WTC11 (cell line): ENCODE measurements around the gene KIF4B. TPM values are rescaled to one million over a fixed set of nuclear protein-coding genes. Genes with fewer than 3 reads are reported as not detected.

ENCODE experiments used
- ATAC-seq: fragments of 200-7000 bp; cut with Tn5 transposase; 2 replicates; pipeline ENCODE4 v1.10.0; 2021; ENCODE audit warnings: mild to moderate bottlenecking, moderate library complexity
- CTCF ChIA-PET: fragments of 300-600 bp; sonication (Branson Sonifier 250); formaldehyde crosslinking; loops from one replicate; lab custom pipeline; 2021; ENCODE audit warnings: antibody characterized with exemption; lab: Charles Lee
- POLR2A ChIA-PET: fragments of 350-600 bp; sonication (Branson Sonifier 250); formaldehyde crosslinking; loops from one replicate; lab custom pipeline; 2021; ENCODE audit warnings: antibody characterized with exemption; lab: Charles Lee
- DNase-seq: peaks from one replicate; pipeline ENCODE4 v3.0.0; 2021; ENCODE audit warnings: low spot score
- H3K27ac Mint-ChIP-seq: 2 replicates; pipeline ENCODE4 v1.8.0; 2021; ENCODE audit warnings: mixed read lengths
- H3K27me3 Mint-ChIP-seq: 2 replicates; pipeline ENCODE4 v1.8.0; 2021; ENCODE audit warnings: low read depth, mild to moderate bottlenecking, moderate library complexity, mixed read lengths
- H3K36me3 Mint-ChIP-seq: 2 replicates; pipeline ENCODE4 v1.8.0; 2021; ENCODE audit warnings: mixed read lengths
- H3K4me1 Mint-ChIP-seq: 2 replicates; pipeline ENCODE4 v1.8.0; 2022; ENCODE audit warnings: mixed read lengths
- H3K4me3 Mint-ChIP-seq: 2 replicates; pipeline ENCODE4 v1.8.0; 2021; ENCODE audit warnings: mild to moderate bottlenecking, moderate library complexity, mixed read lengths
- H3K9me3 Mint-ChIP-seq: 2 replicates; pipeline ENCODE4 v1.8.0; 2021; ENCODE audit warnings: mixed read lengths
- ATF2 ChIP-seq: sonication (generic); formaldehyde crosslinking; IDR thresholded peaks from 2 replicates; pipeline ENCODE4 v1.8.1; 2022; ENCODE audit warnings: low read depth, missing genetic modification reagents, borderline replicate concordance
- E2F5 ChIP-seq: sonication (generic); formaldehyde crosslinking; IDR thresholded peaks from 2 replicates; pipeline ENCODE4 v1.8.1; 2022; ENCODE audit warnings: mild to moderate bottlenecking, moderate library complexity, missing genetic modification reagents
- ERG ChIP-seq: fragments of 250-450 bp; sonication (Bioruptor Pico); IDR thresholded peaks from 2 replicates; pipeline ENCODE4 v1.8.0; 2021; ENCODE audit warnings: mild to moderate bottlenecking
- FOXP1 ChIP-seq: sonication (generic); formaldehyde crosslinking; IDR thresholded peaks from 2 replicates; pipeline ENCODE4 v1.8.0; 2022; ENCODE audit warnings: missing genetic modification reagents, mild to moderate bottlenecking, moderate library complexity, borderline replicate concordance
- GABPB1 ChIP-seq: sonication (generic); formaldehyde crosslinking; IDR thresholded peaks from 2 replicates; pipeline ENCODE4 v1.8.1; 2023; ENCODE audit warnings: mild to moderate bottlenecking, missing genetic modification reagents
- GRHL2 ChIP-seq: fragments of 250-450 bp; sonication (Bioruptor Pico); IDR thresholded peaks from 2 replicates; pipeline ENCODE4 v1.8.0; 2022; ENCODE audit warnings: mild to moderate bottlenecking, moderate library complexity; ENCODE audit not compliant: insufficient replicate concordance, severe bottlenecking
- JAZF1 ChIP-seq: fragments of 250-450 bp; sonication (Bioruptor Pico); IDR thresholded peaks from 2 replicates; pipeline ENCODE4 v1.9.0; 2021; ENCODE audit warnings: moderate library complexity, mild to moderate bottlenecking, inconsistent platforms
- NFE2L1 ChIP-seq: sonication (generic); formaldehyde crosslinking; IDR thresholded peaks from 2 replicates; pipeline ENCODE4 v1.8.1; 2023; ENCODE audit warnings: missing genetic modification reagents
- NR2C2 ChIP-seq: sonication (generic); formaldehyde crosslinking; IDR thresholded peaks from 2 replicates; pipeline ENCODE4 v1.8.0; 2022; ENCODE audit warnings: mild to moderate bottlenecking, missing genetic modification reagents
- RORB ChIP-seq: fragments of 250-450 bp; sonication (Bioruptor Pico); IDR thresholded peaks from 2 replicates; pipeline ENCODE4 v1.9.0; 2021; ENCODE audit warnings: mild to moderate bottlenecking
- SMAD3 ChIP-seq: sonication (generic); formaldehyde crosslinking; IDR thresholded peaks from 2 replicates; pipeline ENCODE4 v1.8.0; 2022; ENCODE audit warnings: missing genetic modification reagents, mild to moderate bottlenecking, borderline replicate concordance
- TEAD4 ChIP-seq: sonication (generic); formaldehyde crosslinking; IDR thresholded peaks from 2 replicates; pipeline ENCODE4 v1.8.0; 2022; ENCODE audit warnings: mild to moderate bottlenecking, missing genetic modification reagents
- ZNF425 ChIP-seq: fragments of 250-450 bp; sonication (Bioruptor Pico); conservative IDR thresholded peaks from 2 replicates; pipeline ENCODE4 v1.9.0; 2021; ENCODE audit warnings: mild to moderate bottlenecking
- total RNA-seq: library from RNA; stranded (reverse); gene quantifications from 3 replicates; pipeline ENCODE4 v1.2.3, GENCODE V29; 2021
- TF ChIP-seq, protein P1 (sequence below): sonication (generic); formaldehyde crosslinking; IDR thresholded peaks from 2 replicates; pipeline ENCODE4 v1.8.0; 2023; ENCODE audit warnings: mild to moderate bottlenecking, missing genetic modification reagents
- TF ChIP-seq, protein P2 (sequence below): sonication (generic); formaldehyde crosslinking; IDR thresholded peaks from 2 replicates; pipeline ENCODE4 v1.8.1; 2023; ENCODE audit warnings: mild to moderate bottlenecking, moderate library complexity, missing genetic modification reagents
- TF ChIP-seq, protein P3 (sequence below): fragments of 250-450 bp; sonication (Bioruptor Pico); IDR thresholded peaks from 2 replicates; pipeline ENCODE4 v1.9.0; 2021; ENCODE audit warnings: moderate library complexity, mild to moderate bottlenecking, inconsistent platforms, borderline replicate concordance

KIF4B gene
- total RNA-seq, 1 experiment from 2014 or later = 0.09 TPM

- no peaks in the 10 kb centered on the region for H3K9me3 Mint-ChIP-seq
- H3K4me1 Mint-ChIP-seq = no peaks in the 10 kb centered on the region
- no peaks in the 10 kb centered on the region for H3K27me3 Mint-ChIP-seq
- ATAC-seq = no peak
- H3K36me3 Mint-ChIP-seq = no peaks in the 10 kb centered on the region
- H3K27ac Mint-ChIP-seq = no peak overlapping the region
- TF ChIP-seq, protein P1, sequence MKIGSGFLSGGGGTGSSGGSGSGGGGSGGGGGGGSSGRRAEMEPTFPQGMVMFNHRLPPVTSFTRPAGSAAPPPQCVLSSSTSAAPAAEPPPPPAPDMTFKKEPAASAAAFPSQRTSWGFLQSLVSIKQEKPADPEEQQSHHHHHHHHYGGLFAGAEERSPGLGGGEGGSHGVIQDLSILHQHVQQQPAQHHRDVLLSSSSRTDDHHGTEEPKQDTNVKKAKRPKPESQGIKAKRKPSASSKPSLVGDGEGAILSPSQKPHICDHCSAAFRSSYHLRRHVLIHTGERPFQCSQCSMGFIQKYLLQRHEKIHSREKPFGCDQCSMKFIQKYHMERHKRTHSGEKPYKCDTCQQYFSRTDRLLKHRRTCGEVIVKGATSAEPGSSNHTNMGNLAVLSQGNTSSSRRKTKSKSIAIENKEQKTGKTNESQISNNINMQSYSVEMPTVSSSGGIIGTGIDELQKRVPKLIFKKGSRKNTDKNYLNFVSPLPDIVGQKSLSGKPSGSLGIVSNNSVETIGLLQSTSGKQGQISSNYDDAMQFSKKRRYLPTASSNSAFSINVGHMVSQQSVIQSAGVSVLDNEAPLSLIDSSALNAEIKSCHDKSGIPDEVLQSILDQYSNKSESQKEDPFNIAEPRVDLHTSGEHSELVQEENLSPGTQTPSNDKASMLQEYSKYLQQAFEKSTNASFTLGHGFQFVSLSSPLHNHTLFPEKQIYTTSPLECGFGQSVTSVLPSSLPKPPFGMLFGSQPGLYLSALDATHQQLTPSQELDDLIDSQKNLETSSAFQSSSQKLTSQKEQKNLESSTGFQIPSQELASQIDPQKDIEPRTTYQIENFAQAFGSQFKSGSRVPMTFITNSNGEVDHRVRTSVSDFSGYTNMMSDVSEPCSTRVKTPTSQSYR (CRISPR knock-in tag) = no peak
- TF ChIP-seq JAZF1 (CRISPR knock-in tag) (no peak), GRHL2 (CRISPR knock-in tag) (no peak), GABPB1 (no peak), ERG (CRISPR knock-in tag) (no peak), TEAD4 (CRISPR knock-in tag) (no peak), E2F5 (CRISPR knock-in tag) (no peak), RORB (CRISPR knock-in tag) (no peak), NFE2L1 (CRISPR knock-in tag) (no peak), NR2C2 (no peak), ATF2 (CRISPR knock-in tag) (no peak), ZNF425 (no peak), SMAD3 (no peak), FOXP1 (CRISPR knock-in tag) (no peak)
- TF ChIP-seq, protein P2, sequence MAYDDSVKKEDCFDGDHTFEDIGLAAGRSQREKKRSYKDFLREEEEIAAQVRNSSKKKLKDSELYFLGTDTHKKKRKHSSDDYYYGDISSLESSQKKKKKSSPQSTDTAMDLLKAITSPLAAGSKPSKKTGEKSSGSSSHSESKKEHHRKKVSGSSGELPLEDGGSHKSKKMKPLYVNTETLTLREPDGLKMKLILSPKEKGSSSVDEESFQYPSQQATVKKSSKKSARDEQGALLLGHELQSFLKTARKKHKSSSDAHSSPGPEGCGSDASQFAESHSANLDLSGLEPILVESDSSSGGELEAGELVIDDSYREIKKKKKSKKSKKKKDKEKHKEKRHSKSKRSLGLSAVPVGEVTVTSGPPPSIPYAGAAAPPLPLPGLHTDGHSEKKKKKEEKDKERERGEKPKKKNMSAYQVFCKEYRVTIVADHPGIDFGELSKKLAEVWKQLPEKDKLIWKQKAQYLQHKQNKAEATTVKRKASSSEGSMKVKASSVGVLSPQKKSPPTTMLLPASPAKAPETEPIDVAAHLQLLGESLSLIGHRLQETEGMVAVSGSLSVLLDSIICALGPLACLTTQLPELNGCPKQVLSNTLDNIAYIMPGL (CRISPR knock-in tag) = no peak
- TF ChIP-seq, protein P3, sequence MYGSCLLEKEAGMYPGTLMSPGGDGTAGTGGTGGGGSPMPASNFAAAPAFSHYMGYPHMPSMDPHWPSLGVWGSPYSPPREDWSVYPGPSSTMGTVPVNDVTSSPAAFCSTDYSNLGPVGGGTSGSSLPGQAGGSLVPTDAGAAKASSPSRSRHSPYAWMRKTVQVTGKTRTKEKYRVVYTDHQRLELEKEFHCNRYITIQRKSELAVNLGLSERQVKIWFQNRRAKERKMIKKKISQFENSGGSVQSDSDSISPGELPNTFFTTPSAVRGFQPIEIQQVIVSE = no peak
- TF ChIP-seq, all 79 proteins: peak for 0
- no peak for DNase-seq
- CTCF ChIA-PET = interaction anchor here (1.7 kb wide), 1 partner anchor 37 kb away, joined by 4 read pairs; no protein-coding TSS in a partner anchor
- POLR2A ChIA-PET = no interaction called here
- no peak overlapping the region for H3K4me3 Mint-ChIP-seq
Observed at GRCh38 chr5:154966874-154967273, 46.7 kb upstream of the KIF4B start.
